ENCODE measurements around the gene PPP1R18.

The PPP1R18 gene

GRCh38 chr6:30703011-30703410 lies 16.6 kb upstream of the PPP1R18 start:
- no peak for TF ChIP-seq CTCF (IDR thresholded peaks at IDR 0.05; ENCODE audit: extremely low read depth, missing control alignments)

GRCh38 chr6:30700340-30700739 lies 13.9 kb upstream of the PPP1R18 start:
- TF ChIP-seq CTCF (IDR thresholded peaks at IDR 0.05; ENCODE audit: extremely low read depth, missing control alignments), result no peak
- DNase-seq (ENCODE audit: low spot score), result no peak

More at GRCh38 chr6:30703011-30703410, 16.6 kb upstream of the PPP1R18 start:
- no peak for DNase-seq (ENCODE audit: low spot score)

DNA sequence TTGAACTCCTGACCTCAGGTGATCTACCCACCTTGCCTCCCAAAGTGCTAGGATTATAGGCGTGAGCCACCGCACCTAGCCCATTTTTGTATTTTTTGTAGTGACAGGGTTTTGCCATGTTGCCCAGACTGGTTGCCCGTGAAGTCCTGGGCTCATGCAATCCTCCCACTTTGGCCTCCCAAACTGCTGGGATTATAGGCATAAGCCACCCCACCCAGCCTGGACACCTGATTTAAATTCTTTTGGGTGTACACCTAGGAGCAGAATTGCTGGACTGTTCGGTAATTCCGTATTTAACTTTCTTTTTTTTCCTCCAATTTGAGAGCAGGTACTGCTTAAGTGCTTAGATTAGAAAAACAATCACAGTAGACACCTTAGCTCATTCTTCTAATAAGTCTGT lies 10.0 kb upstream of the PPP1R18 start:
- TF ChIP-seq CTCF (IDR thresholded peaks at IDR 0.05; ENCODE audit: extremely low read depth, missing control alignments), result no peak
- no peak for DNase-seq (ENCODE audit: low spot score)

GRCh38 chr6:30691208-30691847 lies 4.9 kb upstream of the PPP1R18 start:
- DNase-seq (ENCODE audit: low spot score), result no peak
- no peak for TF ChIP-seq CTCF (IDR thresholded peaks at IDR 0.05; ENCODE audit: extremely low read depth, missing control alignments)

GRCh38 chr6:30690403-30691207 lies 4.2 kb upstream of the PPP1R18 start, which contains the start of gene NRM:
NRM (minus strand) TSS chr6:30690984; CDS start chr6:30690974, 10 bp downstream.
- peak; percentile 90 for DNase-seq (ENCODE audit: low spot score)
- TF ChIP-seq CTCF (IDR thresholded peaks at IDR 0.05; ENCODE audit: extremely low read depth, missing control alignments), result no peak

DNA sequence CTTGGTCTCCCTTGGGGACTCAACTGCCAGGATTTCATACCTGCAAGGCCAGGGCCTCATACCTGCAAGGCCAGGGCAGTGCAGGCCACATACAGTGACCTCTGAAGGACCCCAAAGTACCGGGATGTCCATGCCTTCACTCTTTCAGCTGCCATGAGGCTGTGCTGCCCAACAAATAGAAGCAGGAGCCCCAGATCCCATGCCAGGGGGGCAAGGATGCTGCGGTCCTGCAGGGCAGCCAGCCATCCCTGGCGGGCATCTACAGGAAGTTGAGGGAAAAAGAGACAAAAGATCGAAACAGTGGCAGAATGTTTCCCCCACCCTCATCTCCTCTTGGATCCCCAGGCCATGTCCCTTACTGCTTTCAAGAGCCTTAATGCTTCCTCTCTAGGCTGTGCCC lies 3.5 kb upstream of the PPP1R18 start:
- no peak for TF ChIP-seq CTCF (IDR thresholded peaks at IDR 0.05; ENCODE audit: extremely low read depth, missing control alignments)
- no peak for DNase-seq (ENCODE audit: low spot score)
